ENCODE data around the gene FASTK.
A peak's percentile ranks its signal among the peaks of the same experiment; 100 is the strongest.

DNA sequence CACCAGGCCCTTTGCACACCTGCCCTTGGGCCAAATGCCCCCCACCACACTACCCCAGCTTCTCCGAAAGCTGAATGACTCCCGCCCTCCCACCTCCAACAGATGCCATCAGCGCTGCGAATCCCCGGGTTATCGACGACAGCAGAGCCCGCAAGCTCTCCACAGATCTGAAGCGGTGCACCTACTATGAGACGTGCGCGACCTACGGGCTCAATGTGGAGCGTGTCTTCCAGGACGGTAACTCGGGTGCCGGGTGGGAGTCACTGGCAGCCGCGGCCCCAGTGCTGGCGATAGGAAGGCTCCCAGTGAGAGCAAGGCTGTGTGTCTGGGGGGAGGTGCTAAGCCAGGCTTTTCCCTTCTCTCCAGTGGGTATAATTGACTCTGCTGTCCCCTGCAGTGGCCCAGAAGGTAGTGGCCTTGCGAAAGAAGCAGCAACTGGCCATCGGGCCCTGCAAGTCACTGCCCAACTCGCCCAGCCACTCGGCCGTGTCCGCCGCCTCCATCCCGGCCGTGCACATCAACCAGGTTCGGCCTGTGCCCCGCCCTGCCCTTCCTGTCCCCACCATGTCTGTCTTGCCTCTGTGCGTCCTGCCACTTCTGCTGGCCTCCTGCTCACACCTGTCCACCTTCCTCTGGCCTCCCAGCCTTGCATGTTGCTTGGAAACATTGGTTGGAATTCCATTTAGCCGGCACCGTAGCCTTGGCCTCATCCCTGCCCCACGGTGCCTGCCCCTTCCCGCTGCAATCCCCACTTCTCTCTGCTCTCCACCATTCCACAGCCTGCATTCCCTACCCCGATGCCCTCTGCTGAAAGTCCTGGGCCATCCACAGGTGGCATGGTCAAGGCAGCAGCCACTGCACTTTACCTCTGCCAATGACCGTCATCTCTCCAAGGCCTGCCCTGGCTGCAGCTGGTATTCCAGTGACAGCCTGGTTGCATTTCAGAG, 37.8 kb upstream of the FASTK start:
- TF ChIP-seq, protein P1, sequence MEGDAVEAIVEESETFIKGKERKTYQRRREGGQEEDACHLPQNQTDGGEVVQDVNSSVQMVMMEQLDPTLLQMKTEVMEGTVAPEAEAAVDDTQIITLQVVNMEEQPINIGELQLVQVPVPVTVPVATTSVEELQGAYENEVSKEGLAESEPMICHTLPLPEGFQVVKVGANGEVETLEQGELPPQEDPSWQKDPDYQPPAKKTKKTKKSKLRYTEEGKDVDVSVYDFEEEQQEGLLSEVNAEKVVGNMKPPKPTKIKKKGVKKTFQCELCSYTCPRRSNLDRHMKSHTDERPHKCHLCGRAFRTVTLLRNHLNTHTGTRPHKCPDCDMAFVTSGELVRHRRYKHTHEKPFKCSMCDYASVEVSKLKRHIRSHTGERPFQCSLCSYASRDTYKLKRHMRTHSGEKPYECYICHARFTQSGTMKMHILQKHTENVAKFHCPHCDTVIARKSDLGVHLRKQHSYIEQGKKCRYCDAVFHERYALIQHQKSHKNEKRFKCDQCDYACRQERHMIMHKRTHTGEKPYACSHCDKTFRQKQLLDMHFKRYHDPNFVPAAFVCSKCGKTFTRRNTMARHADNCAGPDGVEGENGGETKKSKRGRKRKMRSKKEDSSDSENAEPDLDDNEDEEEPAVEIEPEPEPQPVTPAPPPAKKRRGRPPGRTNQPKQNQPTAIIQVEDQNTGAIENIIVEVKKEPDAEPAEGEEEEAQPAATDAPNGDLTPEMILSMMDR (IDR thresholded peaks at IDR 0.05 in 8 of 11, conservative IDR thresholded peaks at IDR 0.05 in 3 of 11), result no peak
- no peak for TF ChIP-seq POLR2A (IDR thresholded peaks at IDR 0.05)
- peak in 1 of 3 donors; percentile 18 for TF ChIP-seq POLR2AphosphoS5 (IDR thresholded peaks at IDR 0.05)
